Body of pancreas (tissue), 4 donors: ENCODE measurements around the gene RNU1-3. TPM values are rescaled to one million over a fixed set of nuclear protein-coding genes. Genes with fewer than 3 reads are reported as not detected.
"Not testable (repeated sequence)": the region's sequence is repeated elsewhere in the genome, so short reads cannot be mapped to it uniquely, and the experiment has no call there.

Experiments
- ATAC-seq: fragments of 150-250 bp; one replicate; pipeline ENCODE4 v1.9.1; 2016
- DNase-seq, 4 donors: peaks; one replicate each; pipeline ENCODE4 v3.0.0-alpha.2; 2019
- H3K27ac ChIP-seq, 4 donors: fragments of 200-600 bp; sonication (generic); 1 replicate in 3 of 4; 2 replicates in 1 of 4; pipeline versions ENCODE4 v1.5.1 to v1.6.1; 2016 to 2019; ENCODE audit warnings: mild to moderate bottlenecking in 1 of 4, mixed read lengths in 1 of 4, moderate library complexity in 1 of 4
- H3K27me3 ChIP-seq, 2 donors: fragments of 200-600 bp; sonication (generic); one replicate each; pipeline ENCODE4 v1.6.0; 2016; ENCODE audit warnings: mild to moderate bottlenecking in 1 of 2
- H3K36me3 ChIP-seq, 2 donors: fragments of 200-600 bp; sonication (generic); replicated peaks in 1 of 2; 2 replicates each; pipeline ENCODE4 v1.5.1; 2016; ENCODE audit warnings: low read depth in 2 of 2; ENCODE audit not compliant: insufficient read depth in 1 of 2
- H3K4me1 ChIP-seq: fragments of 200-600 bp; sonication (generic); one replicate; pipeline ENCODE4 v1.6.0; 2016
- H3K4me3 ChIP-seq, 2 donors: fragments of 200-600 bp; sonication (generic); 1 replicate in 1 of 2; 2 replicates in 1 of 2; pipeline ENCODE4 v1.5.1; 2016 to 2019
- H3K9me3 ChIP-seq, 3 donors: fragments of 200-600 bp; sonication (generic); 1 replicate in 2 of 3; 2 replicates in 1 of 3; pipeline ENCODE4 v1.5.1; 2016
- WGBS, 2 donors: methylation state at CpG; one replicate each; pipeline ENCODE4 v1.1.5; 2017; 5-methylcytosine and 5-hydroxymethylcytosine counted together
- intact Hi-C: fragments of 100-400 bp; cut with DNase I; formaldehyde crosslinking; loops from one replicate; pipeline ENCODE4 v1.15.1; 2023
- total RNA-seq, 2 donors: library from RNA; depleted of rRNA; stranded (reverse); fragments of >200 nt; gene quantifications; one replicate each; pipeline ENCODE4 v1.1.0, GENCODE V29; 2016

RNU1-3 gene
- total RNA-seq, 2 donors from 2014 or later, result under 0.01 to 15,479 TPM

- peaks cover 26% of the 10 kb centered on the region for H3K4me1 ChIP-seq
- H3K36me3 ChIP-seq, H3K27ac ChIP-seq, H3K9me3 ChIP-seq, ATAC-seq, H3K4me3 ChIP-seq, H3K27me3 ChIP-seq, intact Hi-C loops: not testable (repeated sequence)
- peak; percentile 11 to 51 (median 18) for DNase-seq
- WGBS, 2 donors, result 50 to 60% methylated on average over 7 to 9 of the region's 9 CpGs
Measured at GRCh38 chr1:16642025-16642966, 24.5 kb downstream of the RNU1-3 start.

- H3K27me3 ChIP-seq, ATAC-seq, H3K9me3 ChIP-seq, H3K27ac ChIP-seq, H3K36me3 ChIP-seq, DNase-seq, intact Hi-C loops, H3K4me3 ChIP-seq: not testable (repeated sequence)
- peaks cover 26% of the 10 kb centered on the region for H3K4me1 ChIP-seq
- 82 to 83% methylated on average over 8 of the region's 8 CpGs for WGBS, 2 donors
Measured at GRCh38 chr1:16641159-16641975, 25.4 kb downstream of the RNU1-3 start.

GRCh38 chr1:16639091-16640031 is 27.4 kb downstream of the RNU1-3 start:
- intact Hi-C loops, H3K9me3 ChIP-seq, H3K27ac ChIP-seq, H3K27me3 ChIP-seq, ATAC-seq, H3K4me3 ChIP-seq, H3K36me3 ChIP-seq: not testable (repeated sequence)
- peak; percentile 1 to 20 (median 8) for DNase-seq
- WGBS, 2 donors, result 73 to 74% methylated on average over 11 of the region's 11 CpGs
- peaks cover 16% of the 10 kb centered on the region for H3K4me1 ChIP-seq

GRCh38 chr1:16637941-16638778 is 28.6 kb downstream of the RNU1-3 start:
- 79 to 87% methylated on average over 6 of the region's 6 CpGs for WGBS, 2 donors
- H3K27me3 ChIP-seq, ATAC-seq, H3K9me3 ChIP-seq, intact Hi-C loops, H3K27ac ChIP-seq, H3K36me3 ChIP-seq, H3K4me3 ChIP-seq: not testable (repeated sequence)
- peak in 3 of 4 donors; percentile 6 to 11 (median 6) for DNase-seq
- peaks cover 10% of the 10 kb centered on the region for H3K4me1 ChIP-seq

- H3K4me1 ChIP-seq, H3K27ac ChIP-seq, H3K36me3 ChIP-seq, ATAC-seq, intact Hi-C loops, H3K4me3 ChIP-seq, H3K9me3 ChIP-seq, H3K27me3 ChIP-seq: not testable (repeated sequence)
- DNase-seq, result peak; percentile 1 to 15 (median 9)
- WGBS, 2 donors, result 76 to 81% methylated on average over 10 of the region's 10 CpGs
Measured at GRCh38 chr1:16636551-16637195, 30.1 kb downstream of the RNU1-3 start.

- H3K27me3 ChIP-seq, H3K4me1 ChIP-seq, H3K9me3 ChIP-seq, H3K4me3 ChIP-seq, H3K27ac ChIP-seq, ATAC-seq, intact Hi-C loops: not testable (repeated sequence)
- 96 to 97% methylated on average over 5 of the region's 5 CpGs for WGBS, 2 donors
- H3K36me3 ChIP-seq, result peaks cover 0 to 13% of the 10 kb centered on the region in 2 donors
- peak; percentile 1 to 12 (median 8) for DNase-seq
Measured at GRCh38 chr1:16635959-16636358, 30.8 kb downstream of the RNU1-3 start.

- H3K27me3 ChIP-seq, H3K9me3 ChIP-seq, H3K4me3 ChIP-seq, ATAC-seq, intact Hi-C loops, H3K27ac ChIP-seq, H3K4me1 ChIP-seq: not testable (repeated sequence)
- peak in 3 of 4 donors; percentile 1 to 12 (median 10) for DNase-seq
- WGBS, 2 donors, result 92 to 95% methylated on average over 6 of the region's 6 CpGs
- H3K36me3 ChIP-seq, result peaks cover 0 to 18% of the 10 kb centered on the region in 2 donors
Measured at GRCh38 chr1:16633540-16634282, 33.0 kb downstream of the RNU1-3 start.

- DNase-seq, result peak in 3 of 4 donors; percentile 1 to 21 (median 6)
- ATAC-seq, intact Hi-C loops, H3K9me3 ChIP-seq, H3K4me1 ChIP-seq, H3K27me3 ChIP-seq, H3K4me3 ChIP-seq: not testable (repeated sequence)
- Histone ChIP-seq H3K27ac (peak overlapping the region in 1 of 4 donors; percentile 4), H3K36me3 (peaks cover 0 to 24% of the 10 kb centered on the region in 2 donors)
- 85 to 88% methylated on average over 14 of the region's 14 CpGs for WGBS, 2 donors
Measured at GRCh38 chr1:16632044-16632850, 34.5 kb downstream of the RNU1-3 start.
